PC-3 (cell line): Measurements from ENCODE around the gene RGMB.

ENCODE experiments used
- EZH2phosphoT487 ChIP-seq: fragments of 300-600 bp; sonication (generic); IDR thresholded peaks from 2 replicates; pipeline ENCODE4 v1.6.1; 2018; ENCODE audit warnings: mild to moderate bottlenecking, antibody characterized with exemption, low read length, borderline replicate concordance
- TF ChIP-seq, protein P1 (sequence below): fragments of 300-600 bp; sonication (generic); conservative IDR thresholded peaks from 2 replicates; pipeline ENCODE4 v1.5.1; 2017; ENCODE audit warnings: antibody characterized with exemption, low read depth, mild to moderate bottlenecking, low read length

DNA sequence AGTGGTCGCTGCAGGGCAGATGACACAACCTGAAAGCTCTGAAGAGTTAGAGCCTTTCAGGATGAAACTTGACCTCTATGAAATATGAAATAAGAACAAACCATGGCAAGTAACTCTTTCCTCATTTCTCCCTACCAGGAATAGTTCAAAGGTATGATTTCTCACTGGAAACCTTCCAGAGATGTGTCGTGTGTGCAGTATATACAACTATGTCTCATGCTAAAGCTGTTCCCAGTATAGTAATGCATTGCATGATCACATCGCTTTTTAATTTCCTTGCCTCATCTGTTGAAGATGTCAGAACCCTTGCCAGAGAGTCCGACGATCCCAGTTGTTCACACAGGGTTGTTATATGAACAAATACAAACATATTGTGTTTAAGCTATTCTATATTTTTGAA lies 45.8 kb upstream of the RGMB start:
- TF ChIP-seq, protein P1, sequence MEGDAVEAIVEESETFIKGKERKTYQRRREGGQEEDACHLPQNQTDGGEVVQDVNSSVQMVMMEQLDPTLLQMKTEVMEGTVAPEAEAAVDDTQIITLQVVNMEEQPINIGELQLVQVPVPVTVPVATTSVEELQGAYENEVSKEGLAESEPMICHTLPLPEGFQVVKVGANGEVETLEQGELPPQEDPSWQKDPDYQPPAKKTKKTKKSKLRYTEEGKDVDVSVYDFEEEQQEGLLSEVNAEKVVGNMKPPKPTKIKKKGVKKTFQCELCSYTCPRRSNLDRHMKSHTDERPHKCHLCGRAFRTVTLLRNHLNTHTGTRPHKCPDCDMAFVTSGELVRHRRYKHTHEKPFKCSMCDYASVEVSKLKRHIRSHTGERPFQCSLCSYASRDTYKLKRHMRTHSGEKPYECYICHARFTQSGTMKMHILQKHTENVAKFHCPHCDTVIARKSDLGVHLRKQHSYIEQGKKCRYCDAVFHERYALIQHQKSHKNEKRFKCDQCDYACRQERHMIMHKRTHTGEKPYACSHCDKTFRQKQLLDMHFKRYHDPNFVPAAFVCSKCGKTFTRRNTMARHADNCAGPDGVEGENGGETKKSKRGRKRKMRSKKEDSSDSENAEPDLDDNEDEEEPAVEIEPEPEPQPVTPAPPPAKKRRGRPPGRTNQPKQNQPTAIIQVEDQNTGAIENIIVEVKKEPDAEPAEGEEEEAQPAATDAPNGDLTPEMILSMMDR, result no peak
- no peak for TF ChIP-seq EZH2phosphoT487
